Neural crest cell (in vitro differentiated cells): ENCODE measurements around the gene TM9SF2. TPM values are rescaled to one million over a fixed set of nuclear protein-coding genes. Genes with fewer than 3 reads are reported as not detected.

Source experiments
- DNase-seq: peaks from one replicate; pipeline ENCODE4 v3.0.0; 2021; ENCODE audit warnings: low read depth, mixed read lengths, low spot score
- H3K27ac Mint-ChIP-seq: one replicate; pipeline ENCODE4 v1.8.0; 2021; ENCODE audit warnings: mild to moderate bottlenecking, mixed read lengths; ENCODE audit not compliant: unreplicated experiment
- H3K27me3 Mint-ChIP-seq: 2 replicates; pipeline ENCODE4 v1.8.0; 2021; ENCODE audit warnings: low read depth, mild to moderate bottlenecking, mixed read lengths
- H3K36me3 Mint-ChIP-seq: 2 replicates; pipeline ENCODE4 v1.8.0; 2021; ENCODE audit warnings: low read depth, mild to moderate bottlenecking, mixed read lengths
- H3K4me1 Mint-ChIP-seq: 2 replicates; pipeline ENCODE4 v1.8.0; 2021; ENCODE audit warnings: mixed read lengths
- H3K4me3 Mint-ChIP-seq: one replicate; pipeline ENCODE4 v1.8.0; 2021; ENCODE audit warnings: mild to moderate bottlenecking, mixed read lengths
- H3K9me3 Mint-ChIP-seq: 2 replicates; pipeline ENCODE4 v1.8.0; 2021; ENCODE audit warnings: mixed read lengths
- total RNA-seq: library from RNA; stranded (reverse); gene quantifications from 2 replicates; pipeline ENCODE4 v1.2.1, GENCODE V29; 2021
- TF ChIP-seq, protein P1 (sequence below): fragments of 200-600 bp; sonication (generic); conservative IDR thresholded peaks from 2 replicates; pipeline ENCODE4 v1.5.0; 2021; ENCODE audit warnings: antibody characterized with exemption, mild to moderate bottlenecking

Gene TM9SF2
- total RNA-seq, 1 donor from 2014 or later = 68.8 TPM

DNA sequence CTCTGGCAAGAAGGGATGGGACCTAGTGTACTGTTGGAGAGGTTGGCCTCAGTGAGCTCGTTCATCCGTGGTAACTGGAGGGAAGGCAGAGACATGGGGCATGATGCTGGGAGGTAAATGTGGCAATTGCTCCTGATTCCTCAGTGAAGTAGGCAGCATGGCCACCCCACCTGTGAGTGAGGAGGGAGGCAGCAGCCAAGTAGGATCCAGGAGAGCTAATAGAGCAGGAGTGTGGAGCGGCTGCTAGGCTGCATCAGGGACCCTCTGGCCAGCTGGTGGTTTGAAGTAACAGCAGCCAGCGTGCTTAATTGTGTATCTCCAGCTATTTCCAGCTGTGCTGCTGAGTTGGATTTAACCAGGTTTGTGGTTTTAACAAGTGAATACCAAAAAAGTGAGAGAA lies 24.7 kb downstream of the TM9SF2 start:
- TF ChIP-seq, protein P1, sequence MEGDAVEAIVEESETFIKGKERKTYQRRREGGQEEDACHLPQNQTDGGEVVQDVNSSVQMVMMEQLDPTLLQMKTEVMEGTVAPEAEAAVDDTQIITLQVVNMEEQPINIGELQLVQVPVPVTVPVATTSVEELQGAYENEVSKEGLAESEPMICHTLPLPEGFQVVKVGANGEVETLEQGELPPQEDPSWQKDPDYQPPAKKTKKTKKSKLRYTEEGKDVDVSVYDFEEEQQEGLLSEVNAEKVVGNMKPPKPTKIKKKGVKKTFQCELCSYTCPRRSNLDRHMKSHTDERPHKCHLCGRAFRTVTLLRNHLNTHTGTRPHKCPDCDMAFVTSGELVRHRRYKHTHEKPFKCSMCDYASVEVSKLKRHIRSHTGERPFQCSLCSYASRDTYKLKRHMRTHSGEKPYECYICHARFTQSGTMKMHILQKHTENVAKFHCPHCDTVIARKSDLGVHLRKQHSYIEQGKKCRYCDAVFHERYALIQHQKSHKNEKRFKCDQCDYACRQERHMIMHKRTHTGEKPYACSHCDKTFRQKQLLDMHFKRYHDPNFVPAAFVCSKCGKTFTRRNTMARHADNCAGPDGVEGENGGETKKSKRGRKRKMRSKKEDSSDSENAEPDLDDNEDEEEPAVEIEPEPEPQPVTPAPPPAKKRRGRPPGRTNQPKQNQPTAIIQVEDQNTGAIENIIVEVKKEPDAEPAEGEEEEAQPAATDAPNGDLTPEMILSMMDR = no peak
- Mint-ChIP-seq H3K4me3 (no peak overlapping the region), H3K4me1 (no peaks in the 10 kb centered on the region), H3K27ac (peak overlapping the region; percentile 86), H3K9me3 (no peaks in the 10 kb centered on the region), H3K36me3 (peaks cover 11% of the 10 kb centered on the region), H3K27me3 (no peaks in the 10 kb centered on the region)
- no peak for DNase-seq

DNA sequence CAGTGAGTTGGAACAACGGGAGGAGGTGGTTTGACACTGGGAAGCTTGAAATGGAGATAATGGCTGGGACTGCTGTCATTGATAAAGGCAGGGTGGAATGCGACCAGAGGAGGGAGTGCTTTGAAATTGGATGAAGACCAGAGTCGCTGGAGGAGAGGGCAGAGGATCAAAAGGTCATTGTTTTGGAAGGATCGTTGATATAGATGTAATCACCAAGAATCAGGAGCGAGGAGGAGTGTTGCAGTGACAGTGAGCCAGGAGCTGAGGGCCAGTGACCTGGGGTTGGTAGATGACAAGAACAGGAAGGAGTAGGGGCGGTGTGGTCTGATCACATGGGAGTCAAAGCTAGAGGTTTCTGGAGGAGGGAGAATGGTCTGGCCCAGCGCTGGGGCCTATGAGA lies 25.3 kb downstream of the TM9SF2 start:
- no peaks in the 10 kb centered on the region for H3K9me3 Mint-ChIP-seq
- H3K4me3 Mint-ChIP-seq = no peak overlapping the region
- no peaks in the 10 kb centered on the region for H3K27me3 Mint-ChIP-seq
- peak overlapping the region; percentile 12 for H3K27ac Mint-ChIP-seq
- H3K36me3 Mint-ChIP-seq = peaks cover 13% of the 10 kb centered on the region
- TF ChIP-seq, protein P1 = no peak
- no peaks in the 10 kb centered on the region for H3K4me1 Mint-ChIP-seq
- DNase-seq = no peak

DNA sequence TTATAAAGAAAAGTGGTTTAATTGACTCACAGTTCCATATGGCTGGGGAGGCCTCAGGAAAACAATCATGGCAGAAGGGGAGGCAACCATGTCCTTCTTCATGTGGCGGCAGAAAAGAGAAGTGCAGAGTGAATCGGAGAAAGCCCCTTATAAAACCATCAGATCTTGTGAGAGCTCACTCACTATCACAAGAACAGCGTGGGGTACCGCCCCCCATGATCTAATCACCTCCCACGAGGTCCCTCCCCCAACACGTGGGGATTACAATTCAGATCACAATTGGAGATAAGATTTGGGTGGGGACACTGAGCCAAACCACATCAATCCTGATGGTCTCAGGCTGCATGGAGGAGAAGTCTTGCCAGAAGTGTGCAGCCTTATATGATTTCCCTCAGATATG lies 26.0 kb downstream of the TM9SF2 start:
- H3K27me3 Mint-ChIP-seq = no peaks in the 10 kb centered on the region
- H3K4me1 Mint-ChIP-seq = no peaks in the 10 kb centered on the region
- TF ChIP-seq, protein P1 = no peak
- no peak overlapping the region for H3K4me3 Mint-ChIP-seq
- H3K36me3 Mint-ChIP-seq = peaks cover 13% of the 10 kb centered on the region
- DNase-seq = no peak
- H3K27ac Mint-ChIP-seq = no peak overlapping the region
- H3K9me3 Mint-ChIP-seq = no peaks in the 10 kb centered on the region

DNA sequence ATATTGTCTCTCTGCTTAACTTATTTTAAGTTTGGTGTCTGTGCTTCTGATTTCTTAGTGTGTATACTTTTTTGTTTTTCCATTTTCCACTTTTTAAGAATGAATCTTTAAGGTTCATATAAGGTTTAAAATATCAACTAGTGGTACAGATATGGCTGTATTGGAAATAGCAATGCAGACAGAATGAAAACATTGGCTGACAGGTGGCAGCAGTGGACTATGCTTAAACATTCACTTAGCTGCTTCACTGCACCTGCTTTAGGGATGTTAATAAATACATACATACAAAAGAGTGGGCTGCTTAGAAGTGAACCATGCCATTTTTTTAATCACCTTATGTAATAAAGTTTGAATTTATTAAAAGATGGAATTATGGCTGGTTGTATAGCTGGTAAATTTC lies 27.3 kb downstream of the TM9SF2 start:
- TF ChIP-seq, protein P1 = peak; percentile 46
- no peak overlapping the region for H3K27ac Mint-ChIP-seq
- no peaks in the 10 kb centered on the region for H3K4me1 Mint-ChIP-seq
- no peaks in the 10 kb centered on the region for H3K27me3 Mint-ChIP-seq
- peaks cover 10% of the 10 kb centered on the region for H3K36me3 Mint-ChIP-seq
- no peak for DNase-seq
- no peaks in the 10 kb centered on the region for H3K9me3 Mint-ChIP-seq
- H3K4me3 Mint-ChIP-seq = no peak overlapping the region

DNA sequence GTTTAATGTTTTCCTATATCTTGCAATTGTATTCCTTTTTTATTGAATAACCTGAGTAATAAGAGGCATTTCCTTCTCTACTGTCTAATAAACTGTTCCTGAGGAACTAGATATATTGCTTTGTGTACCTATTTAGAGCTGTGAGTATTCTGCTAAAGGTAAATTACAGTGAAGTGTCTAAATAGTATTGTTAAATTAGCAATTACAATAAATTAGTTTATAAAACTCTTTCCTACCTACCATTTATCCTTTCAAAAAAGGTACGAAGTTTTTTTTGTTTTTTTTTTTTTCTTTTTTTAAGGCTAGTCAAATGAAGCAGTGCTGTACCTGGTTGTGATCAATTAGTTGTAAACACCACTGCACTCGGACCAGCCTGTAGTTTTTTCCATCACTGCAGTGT lies 34.8 kb downstream of the TM9SF2 start:
- Mint-ChIP-seq H3K36me3 (peaks cover 5% of the 10 kb centered on the region), H3K27ac (no peak overlapping the region), H3K9me3 (no peaks in the 10 kb centered on the region), H3K4me1 (no peaks in the 10 kb centered on the region), H3K27me3 (no peaks in the 10 kb centered on the region), H3K4me3 (no peak overlapping the region)
- no peak for DNase-seq
- TF ChIP-seq, protein P1 = no peak

DNA sequence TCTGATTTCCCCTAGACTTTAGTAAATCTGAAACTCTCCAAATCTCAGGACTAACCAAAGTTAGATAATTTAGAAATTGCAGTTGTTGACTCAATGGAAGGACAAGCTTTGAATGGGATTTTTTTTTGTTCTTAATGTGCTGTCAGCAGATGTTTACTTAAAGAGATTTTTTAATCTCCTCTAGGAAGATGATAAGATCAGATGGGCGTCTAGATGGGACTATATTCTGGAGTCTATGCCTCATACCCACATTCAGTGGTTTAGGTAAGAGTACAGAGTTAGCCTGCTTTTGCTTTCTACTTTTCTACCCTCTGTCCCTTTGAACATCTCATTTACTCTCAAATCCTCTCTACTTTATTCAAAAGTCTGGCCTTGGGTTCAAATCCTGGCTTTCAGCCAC lies 39.3 kb downstream of the TM9SF2 start:
- Mint-ChIP-seq H3K27ac (no peak overlapping the region), H3K4me3 (no peak overlapping the region), H3K27me3 (no peaks in the 10 kb centered on the region), H3K4me1 (no peaks in the 10 kb centered on the region), H3K9me3 (no peaks in the 10 kb centered on the region), H3K36me3 (peaks cover 10% of the 10 kb centered on the region)
- TF ChIP-seq, protein P1 = no peak
- DNase-seq = no peak
